ENCODE data around the gene PHTF2.
"Not testable (repeated sequence)": the region's sequence is repeated elsewhere in the genome, so short reads cannot be mapped to it uniquely, and the experiment has no call there.

The PHTF2 gene

GRCh38 chr7:77831953-77832352 is 33.4 kb downstream of the PHTF2 start:
- DNase-seq, result no peak

GRCh38 chr7:77833136-77833535 is 34.6 kb downstream of the PHTF2 start:
- no peak for DNase-seq

GRCh38 chr7:77836425-77836824 is 37.9 kb downstream of the PHTF2 start:
- DNase-seq, result not testable (repeated sequence)

- DNase-seq, result no peak
Measured at GRCh38 chr7:77837275-77837674, 38.7 kb downstream of the PHTF2 start.

- DNase-seq, result no peak
Measured at GRCh38 chr7:77837966-77838365, 39.4 kb downstream of the PHTF2 start.

- DNase-seq, result no peak
Measured at GRCh38 chr7:77838929-77839491, 40.4 kb downstream of the PHTF2 start.

GRCh38 chr7:77839919-77840318 is 41.3 kb downstream of the PHTF2 start:
- no peak for DNase-seq

- no peak for DNase-seq
Measured at GRCh38 chr7:77843194-77843593, 44.6 kb downstream of the PHTF2 start.

GRCh38 chr7:77846317-77847092 is 47.9 kb downstream of the PHTF2 start:
- no peak for DNase-seq

- DNase-seq, result no peak
Measured at GRCh38 chr7:77855371-77856083, 57.0 kb downstream of the PHTF2 start.

GRCh38 chr7:77858278-77858677 is 59.7 kb downstream of the PHTF2 start:
- DNase-seq, result no peak

GRCh38 chr7:77859343-77859742 is 60.8 kb downstream of the PHTF2 start:
- no peak for DNase-seq

GRCh38 chr7:77862691-77863090 is 64.1 kb downstream of the PHTF2 start:
- no peak for DNase-seq

GRCh38 chr7:77863860-77864259 is 65.3 kb downstream of the PHTF2 start:
- no peak for DNase-seq

- DNase-seq, result no peak
Measured at GRCh38 chr7:77866370-77866769, 67.8 kb downstream of the PHTF2 start.

GRCh38 chr7:77866786-77867536 is 68.4 kb downstream of the PHTF2 start:
- no peak for DNase-seq

- no peak for DNase-seq
Measured at GRCh38 chr7:77867537-77867865, 68.9 kb downstream of the PHTF2 start.

GRCh38 chr7:77872256-77872655 is 73.7 kb downstream of the PHTF2 start:
- not testable (repeated sequence) for DNase-seq

GRCh38 chr7:77873416-77874327 is 75.1 kb downstream of the PHTF2 start:
- not testable (repeated sequence) for DNase-seq

- DNase-seq, result no peak
Measured at GRCh38 chr7:77877791-77878190, 79.2 kb downstream of the PHTF2 start.

- no peak for DNase-seq
Measured at GRCh38 chr7:77878500-77878899, 79.9 kb downstream of the PHTF2 start.

- no peak for DNase-seq
Measured at GRCh38 chr7:77879272-77879671, 80.7 kb downstream of the PHTF2 start.
